ENCODE measurements around the gene ZBTB42.

DNA sequence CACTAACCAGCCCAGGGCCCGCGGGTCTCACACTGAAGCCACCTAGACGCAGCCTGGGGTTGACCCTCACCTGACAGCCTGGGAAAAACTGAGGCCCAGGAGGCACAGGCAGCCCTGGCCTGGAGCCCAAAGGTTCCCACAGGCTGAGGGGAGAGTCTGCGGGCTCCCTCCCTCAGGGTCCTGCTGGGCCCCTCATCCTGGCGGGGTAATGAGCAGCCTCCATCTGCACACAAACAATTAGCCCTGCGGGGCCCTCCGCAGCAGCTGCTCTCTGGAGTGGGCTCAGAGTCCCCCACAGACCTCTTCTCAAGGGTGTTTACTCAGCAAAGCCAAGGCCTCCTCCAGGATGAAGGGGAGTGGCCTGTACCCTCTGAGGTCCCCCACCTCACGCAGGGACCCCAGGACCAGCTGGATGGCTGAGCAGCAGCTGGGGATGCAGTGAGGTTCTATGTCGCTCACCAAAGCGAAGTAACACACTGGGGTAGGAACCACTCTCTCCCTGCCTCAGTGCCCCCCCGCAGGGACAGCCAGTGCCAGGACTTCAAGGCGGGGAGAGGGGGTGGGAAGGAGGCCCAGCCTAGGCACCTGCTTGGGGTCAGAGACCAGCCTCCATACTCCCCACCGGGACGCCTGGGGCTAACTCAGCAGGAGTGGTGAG is 12.6 kb upstream of the ZBTB42 start:
- TF ChIP-seq POLR2AphosphoS5 (IDR thresholded peaks at IDR 0.05; ENCODE audit: borderline replicate concordance, low read depth, low read length): no peak
- no peak for TF ChIP-seq EZH2 (IDR thresholded peaks at IDR 0.05)

Measured in SK-N-MC (cell line).